Mesendoderm (in vitro differentiated cells): ENCODE results near the gene KLHL12.
"Not testable (repeated sequence)": the region's sequence is repeated elsewhere in the genome, so short reads cannot be mapped to it uniquely, and the experiment has no call there.

Experiments
- DNase-seq: peaks from one replicate; pipeline ENCODE4 v3.0.0; 2013
- H2AK5ac ChIP-seq: 2 replicates; pipeline ENCODE4 v1.6.1; 2013; ENCODE audit warnings: low read length, inconsistent platforms
- H2BK120ac ChIP-seq: 2 replicates; pipeline ENCODE4 v1.6.1; 2013; ENCODE audit warnings: low read depth, mild to moderate bottlenecking, low read length, moderate library complexity, mixed read lengths
- H2BK15ac ChIP-seq: replicated peaks from 2 replicates; pipeline ENCODE4 v1.6.1; 2013; ENCODE audit warnings: low read depth, mild to moderate bottlenecking, moderate library complexity
- H2BK5ac ChIP-seq: 2 replicates; pipeline ENCODE4 v1.6.1; 2013; ENCODE audit warnings: low read length, inconsistent platforms
- H3K18ac ChIP-seq: 2 replicates; pipeline ENCODE4 v1.6.1; 2013; ENCODE audit warnings: mild to moderate bottlenecking, low read length, mixed read lengths
- H3K23ac ChIP-seq: one replicate; pipeline ENCODE4 v1.6.1; 2013; ENCODE audit warnings: low read length
- H3K27ac ChIP-seq: 2 replicates; pipeline ENCODE4 v1.5.1; 2013; ENCODE audit warnings: low read depth, mild to moderate bottlenecking, inconsistent platforms, low read length, moderate library complexity
- H3K27me3 ChIP-seq: 2 replicates; pipeline ENCODE4 v1.6.1; 2013; ENCODE audit warnings: low read length, control low read depth, mild to moderate bottlenecking, inconsistent platforms; ENCODE audit not compliant: insufficient read depth, poor library complexity
- H3K36me3 ChIP-seq: 2 replicates; pipeline ENCODE4 v1.6.1; 2013; ENCODE audit warnings: low read length, inconsistent platforms; ENCODE audit not compliant: control insufficient read depth, insufficient read depth
- H3K4ac ChIP-seq: one replicate; pipeline ENCODE4 v1.6.1; 2013; ENCODE audit warnings: low read depth, mild to moderate bottlenecking, low read length, moderate library complexity
- H3K4me1 ChIP-seq: 2 replicates; pipeline ENCODE4 v1.6.1; 2013; ENCODE audit warnings: low read depth, low read length, inconsistent platforms; ENCODE audit not compliant: control insufficient read depth
- H3K4me2 ChIP-seq: 2 replicates; pipeline ENCODE4 v1.6.1; 2013; ENCODE audit warnings: low read length
- H3K4me3 ChIP-seq: 2 replicates; pipeline ENCODE4 v1.5.1; 2013; ENCODE audit warnings: mild to moderate bottlenecking, low read length
- H3K56ac ChIP-seq: one replicate; pipeline ENCODE4 v1.6.1; 2013; ENCODE audit warnings: low read length
- H3K79me1 ChIP-seq: 2 replicates; pipeline ENCODE4 v1.6.1; 2013; ENCODE audit warnings: low read length, inconsistent platforms
- H3K79me2 ChIP-seq: 2 replicates; pipeline ENCODE4 v1.6.1; 2013; ENCODE audit warnings: mild to moderate bottlenecking, low read length; ENCODE audit not compliant: control insufficient read depth, insufficient read depth
- H3K9ac ChIP-seq: 2 replicates; pipeline ENCODE4 v1.6.1; 2013; ENCODE audit warnings: low read length, inconsistent platforms
- H4K5ac ChIP-seq: one replicate; pipeline ENCODE4 v1.6.1; 2013; ENCODE audit warnings: low read length
- H4K8ac ChIP-seq: one replicate; pipeline ENCODE4 v1.6.1; 2013; ENCODE audit warnings: low read depth, mild to moderate bottlenecking, control low read depth, low read length, moderate library complexity
- WGBS: extraction: QIAGEN DNeasy Blood & Tissue Kit; methylation state at CpG from one replicate; pipeline ENCODE4 v1.1.7; 2013; ENCODE audit warnings: low lambda C conversion rate, missing lambda C conversion rate; ENCODE audit not compliant: insufficient coverage; ENCODE audit errors: extremely low coverage; 5-methylcytosine and 5-hydroxymethylcytosine counted together

KLHL12 gene

GRCh38 chr1:202944438-202944921 is 17.4 kb upstream of the KLHL12 start:
- H2AK5ac ChIP-seq = no peak overlapping the region
- no peak overlapping the region for H3K4me2 ChIP-seq
- no peak for DNase-seq
- H3K4me3 ChIP-seq = no peak overlapping the region
- no peak overlapping the region for H3K18ac ChIP-seq
- no peak overlapping the region for H3K23ac ChIP-seq
- H2BK120ac ChIP-seq = no peak overlapping the region
- no CpG with 5 or more reads among the region's 5 CpGs for WGBS
- no peaks in the 10 kb centered on the region for H3K79me2 ChIP-seq
- H3K9ac ChIP-seq = no peak overlapping the region
- H3K56ac ChIP-seq = no peak overlapping the region
- no peak overlapping the region for H2BK5ac ChIP-seq
- no peaks in the 10 kb centered on the region for H3K4me1 ChIP-seq
- peaks cover 14% of the 10 kb centered on the region for H3K36me3 ChIP-seq
- peaks cover 2% of the 10 kb centered on the region for H3K79me1 ChIP-seq
- no peak overlapping the region for H4K8ac ChIP-seq
- H3K27me3 ChIP-seq = no peaks in the 10 kb centered on the region
- no peak overlapping the region for H4K5ac ChIP-seq
- no peak overlapping the region for H3K4ac ChIP-seq
- no peak overlapping the region for H3K27ac ChIP-seq
- H2BK15ac ChIP-seq = no peak overlapping the region

- Histone ChIP-seq H3K4me3 (no peak overlapping the region), H4K5ac (no peak overlapping the region)
Observed at GRCh38 chr1:202942426-202942825, 15.4 kb upstream of the KLHL12 start.

GRCh38 chr1:202941372-202941771 is 14.3 kb upstream of the KLHL12 start:
- peaks cover 2% of the 10 kb centered on the region for H3K79me1 ChIP-seq
- H3K18ac ChIP-seq = no peak overlapping the region
- H2BK5ac ChIP-seq = no peak overlapping the region
- H3K79me2 ChIP-seq = no peaks in the 10 kb centered on the region
- no peaks in the 10 kb centered on the region for H3K4me1 ChIP-seq
- H3K4me2 ChIP-seq = no peak overlapping the region
- DNase-seq = no peak
- H2BK120ac ChIP-seq = no peak overlapping the region
- no CpG with 5 or more reads among the region's 4 CpGs for WGBS
- no peak overlapping the region for H3K56ac ChIP-seq
- H3K27me3 ChIP-seq = no peaks in the 10 kb centered on the region
- H3K4ac ChIP-seq = no peak overlapping the region
- H4K8ac ChIP-seq = no peak overlapping the region
- no peak overlapping the region for H2AK5ac ChIP-seq
- no peak overlapping the region for H3K4me3 ChIP-seq
- H3K23ac ChIP-seq = no peak overlapping the region
- no peak overlapping the region for H3K9ac ChIP-seq
- H4K5ac ChIP-seq = no peak overlapping the region
- no peak overlapping the region for H2BK15ac ChIP-seq
- H3K27ac ChIP-seq = no peak overlapping the region
- H3K36me3 ChIP-seq = peaks cover 12% of the 10 kb centered on the region

More at GRCh38 chr1:202942426-202942825, 15.4 kb upstream of the KLHL12 start:
- Histone ChIP-seq H2BK120ac (no peak overlapping the region), H3K36me3 (peaks cover 14% of the 10 kb centered on the region), H2BK15ac (no peak overlapping the region), H3K18ac (no peak overlapping the region), H3K4me1 (no peaks in the 10 kb centered on the region), H3K4ac (no peak overlapping the region), H3K9ac (no peak overlapping the region), H2BK5ac (no peak overlapping the region), H3K79me2 (no peaks in the 10 kb centered on the region), H3K27ac (no peak overlapping the region), H4K8ac (no peak overlapping the region), H3K56ac (no peak overlapping the region), H2AK5ac (no peak overlapping the region), H3K79me1 (peaks cover 2% of the 10 kb centered on the region), H3K27me3 (no peaks in the 10 kb centered on the region), H3K23ac (no peak overlapping the region), H3K4me2 (no peak overlapping the region)
- no peak for DNase-seq
- WGBS = no CpG with 5 or more reads among the region's 1 CpG

- no peak for DNase-seq
- no peak overlapping the region for H3K4me2 ChIP-seq
- no peaks in the 10 kb centered on the region for H3K27me3 ChIP-seq
- H2BK120ac ChIP-seq = no peak overlapping the region
- no peak overlapping the region for H4K8ac ChIP-seq
- H2AK5ac ChIP-seq = no peak overlapping the region
- H3K9ac ChIP-seq = no peak overlapping the region
- no peak overlapping the region for H2BK5ac ChIP-seq
- H3K4ac ChIP-seq = no peak overlapping the region
- H3K36me3 ChIP-seq = peaks cover 12% of the 10 kb centered on the region
- no peak overlapping the region for H3K4me3 ChIP-seq
- H2BK15ac ChIP-seq = no peak overlapping the region
- H3K23ac ChIP-seq = no peak overlapping the region
- H3K79me1 ChIP-seq = no peaks in the 10 kb centered on the region
- no peak overlapping the region for H4K5ac ChIP-seq
- H3K56ac ChIP-seq = no peak overlapping the region
- H3K18ac ChIP-seq = no peak overlapping the region
- H3K27ac ChIP-seq = no peak overlapping the region
- no peaks in the 10 kb centered on the region for H3K4me1 ChIP-seq
- no peaks in the 10 kb centered on the region for H3K79me2 ChIP-seq
Observed at GRCh38 chr1:202940561-202940960, 13.5 kb upstream of the KLHL12 start.

GRCh38 chr1:202938287-202938925 is 11.4 kb upstream of the KLHL12 start:
- WGBS = no CpG with 5 or more reads among the region's 5 CpGs

GRCh38 chr1:202936409-202936808 is 9.4 kb upstream of the KLHL12 start:
- H2BK5ac ChIP-seq, H3K36me3 ChIP-seq, H4K8ac ChIP-seq, H2BK15ac ChIP-seq, H2AK5ac ChIP-seq, H3K4ac ChIP-seq, H2BK120ac ChIP-seq, H3K79me1 ChIP-seq, H3K4me3 ChIP-seq, H4K5ac ChIP-seq, H3K18ac ChIP-seq, H3K56ac ChIP-seq, DNase-seq, H3K9ac ChIP-seq, H3K79me2 ChIP-seq, H3K4me1 ChIP-seq, H3K27me3 ChIP-seq, H3K4me2 ChIP-seq, H3K23ac ChIP-seq, H3K27ac ChIP-seq: not testable (repeated sequence)
- WGBS = no CpG with 5 or more reads among the region's 6 CpGs

More at GRCh38 chr1:202938287-202938925, 11.4 kb upstream of the KLHL12 start:
- H3K79me1 ChIP-seq = no peaks in the 10 kb centered on the region
- H3K23ac ChIP-seq = no peak overlapping the region
- H3K27me3 ChIP-seq = no peaks in the 10 kb centered on the region
- no peak overlapping the region for H3K4ac ChIP-seq
- H2BK120ac ChIP-seq = no peak overlapping the region
- peaks cover 6% of the 10 kb centered on the region for H3K36me3 ChIP-seq
- H3K56ac ChIP-seq = no peak overlapping the region
- no peak overlapping the region for H2BK15ac ChIP-seq
- H2BK5ac ChIP-seq = no peak overlapping the region
- no peak overlapping the region for H3K27ac ChIP-seq
- H3K4me2 ChIP-seq = no peak overlapping the region
- H3K9ac ChIP-seq = no peak overlapping the region
- H3K79me2 ChIP-seq = no peaks in the 10 kb centered on the region
- no peak overlapping the region for H3K4me3 ChIP-seq
- H4K8ac ChIP-seq = no peak overlapping the region
- no peak overlapping the region for H4K5ac ChIP-seq
- DNase-seq = peak; percentile 5
- no peaks in the 10 kb centered on the region for H3K4me1 ChIP-seq
- H2AK5ac ChIP-seq = no peak overlapping the region
- H3K18ac ChIP-seq = no peak overlapping the region
